HEK293 (cell line): ENCODE results near the gene TMEM141.

ENCODE experiments used
- CTCF ChIP-seq: fragments of 450-650 bp; formaldehyde crosslinking; IDR thresholded peaks from 2 replicates; pipeline ENCODE4 v1.5.1; 2016; ENCODE audit warnings: missing biosample characterization, missing genetic modification characterization
- ZBTB7A ChIP-seq: fragments of 450-650 bp; formaldehyde crosslinking; IDR thresholded peaks from 2 replicates; pipeline ENCODE4 v1.5.1; 2016; ENCODE audit warnings: low read depth, missing biosample characterization, missing genetic modification characterization
- ZNF23 ChIP-seq: fragments of 450-650 bp; formaldehyde crosslinking; IDR thresholded peaks from 2 replicates; pipeline ENCODE4 v1.5.1; 2016; ENCODE audit warnings: missing biosample characterization, missing genetic modification characterization, borderline replicate concordance

DNA sequence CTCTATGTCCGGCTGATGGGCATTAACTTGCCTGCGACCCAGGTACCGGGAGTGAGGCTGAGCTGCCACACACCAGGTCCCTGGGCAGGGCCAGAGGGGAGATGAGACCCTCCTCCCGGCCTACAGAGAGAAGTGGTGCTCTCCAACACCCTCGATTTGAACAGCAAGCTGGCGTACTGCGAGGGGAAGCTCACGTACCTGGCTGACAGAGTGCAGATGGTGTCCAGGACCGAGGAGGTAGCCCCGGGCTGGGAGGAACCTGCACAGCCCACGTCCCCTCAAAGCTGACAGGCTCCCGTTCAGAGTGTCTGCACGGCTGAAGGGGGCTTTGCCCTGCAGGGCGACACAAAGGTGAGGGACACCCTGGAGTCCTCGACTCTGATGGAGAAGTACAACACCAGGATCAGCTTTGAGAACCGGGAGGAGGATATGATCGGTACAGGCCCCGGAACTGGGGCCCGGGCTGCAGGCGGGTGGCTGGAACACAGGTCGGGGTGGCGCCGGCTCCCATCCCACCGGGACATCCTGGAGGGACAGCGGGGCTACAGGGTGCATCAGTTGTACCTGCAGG lies 15.6 kb downstream of the TMEM141 start:
- TF ChIP-seq ZNF23 (tag by site-specific recombination) (no peak), ZBTB7A (tag by site-specific recombination) (no peak), CTCF (no peak)
